Keratinocyte (primary cell): Measurements from ENCODE around the gene CCDC12. TPM values are rescaled to one million over a fixed set of nuclear protein-coding genes. Genes with fewer than 3 reads are reported as not detected.

Experiments used
- DNase-seq: peaks from one replicate; pipeline ENCODE4 v3.0.0-alpha.2; 2011; ENCODE audit warnings: low read depth, missing footprints, low spot score
- FAIRE-seq: peaks from 2 replicates; lab custom pipeline; 2011; peaks lifted over from hg19 to GRCh38; lab: Jason Lieb, UNC
- H2AFZ ChIP-seq: 2 replicates; pipeline ENCODE4 v1.6.0; 2012; ENCODE audit warnings: low read length, control low read depth, inconsistent platforms; ENCODE audit not compliant: control insufficient read depth
- H3K27ac ChIP-seq: 2 replicates; pipeline ENCODE4 v1.5.1; 2011; ENCODE audit warnings: low read length; ENCODE audit not compliant: control insufficient read depth, insufficient read depth
- H3K27me3 ChIP-seq: 3 replicates; pipeline ENCODE4 v1.6.0; 2011; ENCODE audit warnings: low read length; ENCODE audit not compliant: control insufficient read depth, insufficient read depth; ENCODE audit errors: extremely low read depth
- H3K36me3 ChIP-seq, 2 experiments: 2 replicates in 1 of 2; 3 replicates in 1 of 2; pipeline ENCODE4 v1.5.1; 2011; ENCODE audit warnings: low read length in 2 of 2, mild to moderate bottlenecking in 1 of 2; ENCODE audit not compliant: control insufficient read depth in 2 of 2, insufficient read depth in 2 of 2; ENCODE audit errors: extremely low read depth in 1 of 2
- H3K4me1 ChIP-seq: 3 replicates; pipeline ENCODE4 v1.5.1; 2011; ENCODE audit warnings: low read length; ENCODE audit not compliant: control insufficient read depth, insufficient read depth; ENCODE audit errors: extremely low read depth
- H3K4me2 ChIP-seq: 3 replicates; pipeline ENCODE4 v1.6.0; 2011; ENCODE audit warnings: low read depth, low read length; ENCODE audit not compliant: control insufficient read depth, insufficient read depth; ENCODE audit errors: extremely low read depth
- H3K4me3 ChIP-seq, 3 experiments: fragments of 200-600 bp in 1 of 3; sonication (generic) in 1 of 3; 2 replicates in 2 of 3; 3 replicates in 1 of 3; pipeline ENCODE4 v1.5.1; 2011 to 2016; ENCODE audit warnings: low read length in 3 of 3, mild to moderate bottlenecking in 3 of 3, control low read depth in 2 of 3, inconsistent platforms in 1 of 3, low read depth in 1 of 3, mixed read lengths in 1 of 3, mixed run types in 1 of 3, moderate library complexity in 1 of 3; ENCODE audit not compliant: control insufficient read depth in 2 of 3, insufficient read depth in 2 of 3; ENCODE audit errors: extremely low read depth in 1 of 3
- H3K79me2 ChIP-seq: 2 replicates; pipeline ENCODE4 v1.6.0; 2012; ENCODE audit warnings: low read length; ENCODE audit not compliant: control insufficient read depth, insufficient read depth
- H3K9ac ChIP-seq: 3 replicates; pipeline ENCODE4 v1.6.0; 2011; ENCODE audit warnings: low read length; ENCODE audit not compliant: control insufficient read depth, insufficient read depth; ENCODE audit errors: extremely low read depth
- H3K9me1 ChIP-seq: 3 replicates; pipeline ENCODE4 v1.6.0; 2011; ENCODE audit warnings: low read length; ENCODE audit not compliant: control insufficient read depth, insufficient read depth; ENCODE audit errors: extremely low read depth
- H3K9me3 ChIP-seq: 2 replicates; pipeline ENCODE4 v1.5.1; 2012; ENCODE audit warnings: low read depth, low read length; ENCODE audit not compliant: control insufficient read depth
- H4K20me1 ChIP-seq: 3 replicates; pipeline ENCODE4 v1.6.0; 2011; ENCODE audit warnings: low read length; ENCODE audit not compliant: control insufficient read depth, insufficient read depth; ENCODE audit errors: extremely low read depth
- CTCF ChIP-seq, 3 experiments: IDR thresholded peaks in 1 of 3; conservative IDR thresholded peaks in 1 of 3; optimal IDR thresholded peaks in 1 of 3; 2 replicates in 2 of 3; 3 replicates in 1 of 3; pipeline versions ENCODE3 to v1.5.1; 2011; ENCODE audit warnings: low read length in 3 of 3, mild to moderate bottlenecking in 3 of 3, moderate library complexity in 2 of 3, control low read depth in 1 of 3, inconsistent platforms in 1 of 3; ENCODE audit not compliant: insufficient read depth in 2 of 3; ENCODE audit errors: extremely low read depth in 1 of 3
- EZH2 ChIP-seq: IDR thresholded peaks from one replicate; pipeline ENCODE4 v1.6.1; 2012; ENCODE audit warnings: inconsistent platforms, mild to moderate bottlenecking, low read length, moderate library complexity
- dilution Hi-C: fragments of 300-500 bp; cut with MboI; formaldehyde crosslinking; loops from one replicate; pipeline ENCODE4 v1.7.0; 2020; ENCODE audit warnings: low sequenced_read_pairs; ENCODE audit not compliant: extremely low pct_ligation_motif_present
- polyA plus RNA-seq, 5 experiments: library from polyadenylated mRNA; depleted of rRNA in 3 of 5; stranded (reverse) in 3 of 5; stranded (forward) in 1 of 5; unstranded in 1 of 5; fragments of >200 nt; gene quantifications; 1 replicate in 1 of 5; 2 replicates in 3 of 5; 3 replicates in 1 of 5; pipeline versions ENCODE4 v1.2.1 to v1.2.3, GENCODE V29; 2011 to 2012; ENCODE audit warnings: missing spikeins in 2 of 5, low read depth in 1 of 5, low replicate concordance in 1 of 5

The CCDC12 gene
- polyA plus RNA-seq, 1 donor (not counting 4 experiments of a cell fraction or from before 2014, with no cell fraction given): 27.5 TPM

- Histone ChIP-seq H3K9ac (no peak overlapping the region), H3K27me3 (no peaks in the 10 kb centered on the region), H4K20me1 (no peaks in the 10 kb centered on the region), H3K4me2 (no peak overlapping the region), H3K36me3 (peaks cover 13 to 26% of the 10 kb centered on the region in 2 experiments), H2AFZ (no peak overlapping the region), H3K4me1 (peaks cover 41% of the 10 kb centered on the region), H3K9me3 (no peaks in the 10 kb centered on the region), H3K27ac (peak overlapping the region; percentile 16), H3K79me2 (peaks cover 55% of the 10 kb centered on the region), H3K9me1 (peaks cover 9% of the 10 kb centered on the region), H3K4me3 (no peak overlapping the region)
- TF ChIP-seq CTCF (optimal IDR thresholded peaks at IDR 0.05 in 1 of 3, IDR thresholded peaks at IDR 0.05 in 1 of 3, conservative IDR thresholded peaks at IDR 0.05 in 1 of 3; ENCODE audit: extremely low read depth in 1 of 3, insufficient read depth in 2 of 3, low read length in 3 of 3) (no peak), EZH2 (no peak)
- FAIRE-seq (no peak), DNase-seq (no peak)
- dilution Hi-C loops: no loop called here
Measured at GRCh38 chr3:46930166-46930944, 46.2 kb downstream of the CCDC12 start.

GRCh38 chr3:46929324-46929723 is 47.2 kb downstream of the CCDC12 start:
- FAIRE-seq: no peak
- H3K79me2 ChIP-seq: peaks cover 55% of the 10 kb centered on the region
- H4K20me1 ChIP-seq: no peaks in the 10 kb centered on the region
- H3K27me3 ChIP-seq: no peaks in the 10 kb centered on the region
- H3K27ac ChIP-seq: no peak overlapping the region
- H3K4me1 ChIP-seq: peaks cover 31% of the 10 kb centered on the region
- no peak for DNase-seq
- H3K4me3 ChIP-seq: no peak overlapping the region
- TF ChIP-seq EZH2 (no peak), CTCF (optimal IDR thresholded peaks at IDR 0.05 in 1 of 3, IDR thresholded peaks at IDR 0.05 in 1 of 3, conservative IDR thresholded peaks at IDR 0.05 in 1 of 3; ENCODE audit: extremely low read depth in 1 of 3, insufficient read depth in 2 of 3, low read length in 3 of 3) (no peak)
- no peak overlapping the region for H3K4me2 ChIP-seq
- no peak overlapping the region for H2AFZ ChIP-seq
- peaks cover 19 to 29% of the 10 kb centered on the region in 2 experiments for H3K36me3 ChIP-seq
- H3K9me3 ChIP-seq: no peaks in the 10 kb centered on the region
- H3K9me1 ChIP-seq: peaks cover 9% of the 10 kb centered on the region
- H3K9ac ChIP-seq: no peak overlapping the region
- dilution Hi-C loops: no loop called here
